Panc1 (cell line): ENCODE data around the gene BCL3. TPM values are rescaled to one million over a fixed set of nuclear protein-coding genes. Genes with fewer than 3 reads are reported as not detected.

Experiments
- ATAC-seq: fragments of 200-7000 bp; cut with Tn5 transposase; 2 replicates; pipeline ENCODE4 v1.9.1; 2020; ENCODE audit warnings: mild to moderate bottlenecking, moderate library complexity
- BruUV-seq: library from RNA; stranded (reverse); fragments of 400-500 nt; replicated peaks from 2 replicates; lab custom pipeline; 2021; lab: Mats Ljungman, UMichigan
- CTCF ChIA-PET: fragments of 300-600 bp; sonication (Branson Sonifier 250); formaldehyde crosslinking; loops from one replicate; lab custom pipeline; 2022; ENCODE audit warnings: antibody characterized with exemption; lab: Charles Lee
- POLR2A ChIA-PET: fragments of 300-600 bp; sonication (Branson Sonifier 250); formaldehyde crosslinking; loops from one replicate; lab custom pipeline; 2022; ENCODE audit warnings: antibody characterized with exemption; lab: Charles Lee
- DNase-seq: peaks from one replicate; pipeline ENCODE4 v3.0.0-alpha.2; 2010; ENCODE audit warnings: low read depth, low spot score
- H3K27ac ChIP-seq: 2 replicates; pipeline ENCODE4 v1.5.1; 2011; ENCODE audit warnings: mild to moderate bottlenecking, low read length, inconsistent platforms
- H3K27me3 ChIP-seq: fragments of 200-500 bp; sonication (Bioruptor generic); 2 replicates; pipeline ENCODE4 v1.6.0; 2014; ENCODE audit warnings: low read length, inconsistent platforms; ENCODE audit not compliant: control insufficient read depth, insufficient read depth
- H3K36me3 ChIP-seq: fragments of 200-500 bp; sonication (Bioruptor generic); 2 replicates; pipeline ENCODE4 v1.5.1; 2014; ENCODE audit warnings: inconsistent platforms, mild to moderate bottlenecking, low read length, moderate library complexity; ENCODE audit not compliant: control insufficient read depth, insufficient read depth
- H3K4me1 ChIP-seq: 2 replicates; pipeline ENCODE4 v1.5.1; 2011; ENCODE audit warnings: inconsistent platforms, mild to moderate bottlenecking, low read length, moderate library complexity; ENCODE audit not compliant: control insufficient read depth, insufficient read depth
- H3K4me3 ChIP-seq, 2 experiments: 2 replicates each; pipeline ENCODE4 v1.5.1; 2011 to 2012; ENCODE audit warnings: low read depth in 2 of 2, low read length in 2 of 2, mild to moderate bottlenecking in 2 of 2, inconsistent platforms in 1 of 2, moderate library complexity in 1 of 2
- H3K9me3 ChIP-seq: fragments of 200-500 bp; sonication (Bioruptor generic); 2 replicates; pipeline ENCODE4 v1.5.1; 2014; ENCODE audit warnings: low read depth, mild to moderate bottlenecking, inconsistent platforms, low read length, moderate library complexity; ENCODE audit not compliant: control insufficient read depth, insufficient read depth
- POLR2AphosphoS5 ChIP-seq: IDR thresholded peaks from 2 replicates; pipeline ENCODE4 v1.6.1; 2012; ENCODE audit warnings: mild to moderate bottlenecking, low read depth, low read length, moderate library complexity
- REST ChIP-seq, 2 experiments: IDR thresholded peaks; 2 replicates each; pipeline ENCODE4 v1.6.1; 2011 to 2012; ENCODE audit warnings: low read depth in 2 of 2, control low read depth in 1 of 2, low read length in 1 of 2, mild to moderate bottlenecking in 1 of 2, moderate library complexity in 1 of 2; ENCODE audit not compliant: insufficient read depth in 1 of 2
- SIN3A ChIP-seq: IDR thresholded peaks from 2 replicates; pipeline ENCODE4 v1.6.1; 2012; ENCODE audit warnings: low read depth, mild to moderate bottlenecking, low read length, moderate library complexity, borderline replicate concordance; ENCODE audit not compliant: insufficient read depth
- TCF7L2 ChIP-seq: IDR thresholded peaks from 2 replicates; pipeline ENCODE4 v1.6.1; 2011; ENCODE audit warnings: mild to moderate bottlenecking, low read depth, low read length, inconsistent platforms
- in situ Hi-C: cut with HindIII; loops from 2 replicates; pipeline ENCODE4 v1.10.0; 2016; ENCODE audit warnings: low sequenced_read_pairs, low pct_unique_long_range_greater_than_20kb
- intact Hi-C: fragments of 100-400 bp; cut with micrococcal nuclease; formaldehyde crosslinking; loops from one replicate; pipeline ENCODE4 v1.10.0; 2022; ENCODE audit not compliant: unreplicated experiment
- total RNA-seq: library from RNA; stranded (reverse); gene quantifications from one replicate; pipeline ENCODE4 v1.2.1, GENCODE V29; 2021; ENCODE audit not compliant: unreplicated experiment
- TF ChIP-seq, protein P1 (sequence below): fragments of 450-650 bp; IDR thresholded peaks from 2 replicates; pipeline ENCODE4 v1.5.1; 2017; ENCODE audit warnings: mild to moderate bottlenecking

BCL3 gene
- total RNA-seq, 1 experiment from 2014 or later, result 48.5 TPM

GRCh38 chr19:44741258-44741731, 7.2 kb upstream of the BCL3 start:
- no peak overlapping the region for H3K4me3 ChIP-seq
- no peaks in the 10 kb centered on the region for H3K36me3 ChIP-seq
- DNase-seq, result no peak
- peak overlapping the region; percentile 92 for H3K27ac ChIP-seq
- CTCF ChIA-PET, result no interaction called here
- H3K27me3 ChIP-seq, result no peaks in the 10 kb centered on the region
- ATAC-seq, result peak; percentile 26
- POLR2A ChIA-PET, result interaction anchor here (1.1 kb wide), 1 partner anchor 12 kb away, joined by 5 read pairs; no protein-coding TSS in a partner anchor
- intact Hi-C loops, result no loop called here
- H3K9me3 ChIP-seq, result no peaks in the 10 kb centered on the region
- peaks cover 59% of the 10 kb centered on the region for H3K4me1 ChIP-seq
- no TSS peak for BruUV-seq
- TF ChIP-seq REST (IDR thresholded peaks at IDR 0.05; ENCODE audit: insufficient read depth in 1 of 2, low read depth in 2 of 2, low read length in 1 of 2), result no peak
- TF ChIP-seq TCF7L2, result no peak
- TF ChIP-seq SIN3A, result no peak
- no peak for TF ChIP-seq POLR2AphosphoS5
- TF ChIP-seq, protein P1, sequence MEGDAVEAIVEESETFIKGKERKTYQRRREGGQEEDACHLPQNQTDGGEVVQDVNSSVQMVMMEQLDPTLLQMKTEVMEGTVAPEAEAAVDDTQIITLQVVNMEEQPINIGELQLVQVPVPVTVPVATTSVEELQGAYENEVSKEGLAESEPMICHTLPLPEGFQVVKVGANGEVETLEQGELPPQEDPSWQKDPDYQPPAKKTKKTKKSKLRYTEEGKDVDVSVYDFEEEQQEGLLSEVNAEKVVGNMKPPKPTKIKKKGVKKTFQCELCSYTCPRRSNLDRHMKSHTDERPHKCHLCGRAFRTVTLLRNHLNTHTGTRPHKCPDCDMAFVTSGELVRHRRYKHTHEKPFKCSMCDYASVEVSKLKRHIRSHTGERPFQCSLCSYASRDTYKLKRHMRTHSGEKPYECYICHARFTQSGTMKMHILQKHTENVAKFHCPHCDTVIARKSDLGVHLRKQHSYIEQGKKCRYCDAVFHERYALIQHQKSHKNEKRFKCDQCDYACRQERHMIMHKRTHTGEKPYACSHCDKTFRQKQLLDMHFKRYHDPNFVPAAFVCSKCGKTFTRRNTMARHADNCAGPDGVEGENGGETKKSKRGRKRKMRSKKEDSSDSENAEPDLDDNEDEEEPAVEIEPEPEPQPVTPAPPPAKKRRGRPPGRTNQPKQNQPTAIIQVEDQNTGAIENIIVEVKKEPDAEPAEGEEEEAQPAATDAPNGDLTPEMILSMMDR, result no peak
- in situ Hi-C loops, result no loop called here

DNA sequence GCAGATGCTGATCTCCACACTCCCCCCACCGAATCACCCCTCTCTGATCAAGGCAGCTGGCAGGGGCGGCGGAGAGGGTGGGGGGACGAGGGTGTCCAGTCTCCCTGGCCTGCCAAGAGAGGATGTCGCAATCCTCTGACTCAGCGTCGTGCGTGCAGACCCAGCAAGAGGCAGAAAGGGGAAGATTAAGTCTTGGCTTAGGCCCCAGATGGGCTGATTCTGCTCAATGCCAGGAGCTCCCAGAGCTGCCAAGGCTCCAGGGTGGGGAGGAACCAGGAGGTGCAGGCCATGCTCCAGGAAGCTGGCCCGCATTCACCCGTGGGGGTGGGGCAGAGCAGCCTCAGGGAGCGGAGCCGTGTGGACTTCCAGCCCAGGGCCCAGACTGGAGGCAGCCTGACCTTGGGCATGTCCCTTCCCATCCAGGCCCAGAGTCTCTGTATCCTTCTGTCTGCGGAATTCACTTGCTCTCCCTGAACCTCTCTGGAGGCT, 6.6 kb upstream of the BCL3 start:
- Histone ChIP-seq H3K4me3 (no peak overlapping the region), H3K27ac (peak overlapping the region; percentile 90), H3K27me3 (no peaks in the 10 kb centered on the region), H3K9me3 (no peaks in the 10 kb centered on the region), H3K4me1 (peaks cover 64% of the 10 kb centered on the region), H3K36me3 (no peaks in the 10 kb centered on the region)
- no TSS peak for BruUV-seq
- intact Hi-C loops (no loop called here), in situ Hi-C loops (no loop called here)
- ATAC-seq, result peak; percentile 90
- CTCF ChIA-PET, result interaction anchor here (0.6 kb wide), 1 partner anchor 16 kb away, joined by 14 read pairs; no protein-coding TSS in a partner anchor
- TF ChIP-seq TCF7L2, result 0 out of 2 replicates have a peak, but pooled peaks have one; percentile 54
- TF ChIP-seq POLR2AphosphoS5, result peak; percentile 90
- TF ChIP-seq REST (IDR thresholded peaks at IDR 0.05; ENCODE audit: insufficient read depth in 1 of 2, low read depth in 2 of 2, low read length in 1 of 2), result no peak
- TF ChIP-seq, protein P1, result no peak
- 0 out of 2 replicates have a peak, but pooled peaks have one; percentile 38 for TF ChIP-seq SIN3A
- peak; percentile 89 for DNase-seq
- POLR2A ChIA-PET, result interaction anchor here (0.5 to 1.1 kb wide), 2 partner anchors 11 to 57 kb away, joined by 5 to 13 read pairs; no protein-coding TSS in a partner anchor
